H9 (cell line): ENCODE measurements around the gene APOBEC3H. TPM values are rescaled to one million over a fixed set of nuclear protein-coding genes. Genes with fewer than 3 reads are reported as not detected.
"Not testable (repeated sequence)": the region's sequence is repeated elsewhere in the genome, so short reads cannot be mapped to it uniquely, and the experiment has no call there.

ENCODE experiments used
- DNase-seq: peaks from one replicate; pipeline ENCODE4 v3.0.0-alpha.2; 2017
- H2AFZ ChIP-seq: one replicate; pipeline ENCODE4 v1.6.1; 2013; ENCODE audit warnings: mild to moderate bottlenecking, low read length, control low read depth, moderate library complexity
- H2AK5ac ChIP-seq: 2 replicates; pipeline ENCODE4 v1.6.1; 2013; ENCODE audit warnings: low read length, control low read depth, mixed read lengths; ENCODE audit not compliant: insufficient read length
- H2BK120ac ChIP-seq: one replicate; pipeline ENCODE4 v1.6.1; 2013; ENCODE audit warnings: low read depth, mild to moderate bottlenecking, low read length, control low read depth, inconsistent platforms; ENCODE audit not compliant: poor library complexity, severe bottlenecking
- H2BK12ac ChIP-seq: 2 replicates; pipeline ENCODE4 v1.6.1; 2013; ENCODE audit warnings: low read length, control low read depth, mixed read lengths, low read depth; ENCODE audit not compliant: insufficient read length
- H2BK15ac ChIP-seq: 2 replicates; pipeline ENCODE4 v1.6.1; 2013; ENCODE audit warnings: low read depth, low read length, control low read depth
- H2BK20ac ChIP-seq: one replicate; pipeline ENCODE4 v1.6.1; 2013; ENCODE audit warnings: low read depth, mild to moderate bottlenecking, low read length, control low read depth, inconsistent platforms; ENCODE audit not compliant: poor library complexity, severe bottlenecking
- H2BK5ac ChIP-seq: 2 replicates; pipeline ENCODE4 v1.6.1; 2013; ENCODE audit warnings: low read length, control low read depth, mixed read lengths; ENCODE audit not compliant: insufficient read length
- H3K14ac ChIP-seq: 2 replicates; pipeline ENCODE4 v1.6.1; 2013; ENCODE audit warnings: low read length, control low read depth; ENCODE audit not compliant: insufficient read depth
- H3K18ac ChIP-seq: 2 replicates; pipeline ENCODE4 v1.6.1; 2013; ENCODE audit warnings: low read depth, mild to moderate bottlenecking, mixed read lengths, low read length, control low read depth; ENCODE audit not compliant: insufficient read length
- H3K23ac ChIP-seq: 2 replicates; pipeline ENCODE4 v1.6.1; 2013; ENCODE audit warnings: low read length, control low read depth, mixed read lengths, low read depth; ENCODE audit not compliant: insufficient read length
- H3K23me2 ChIP-seq: 2 replicates; pipeline ENCODE4 v1.6.1; 2013; ENCODE audit warnings: low read depth, mild to moderate bottlenecking, mixed read lengths, low read length, control low read depth; ENCODE audit not compliant: insufficient read length, poor library complexity, severe bottlenecking
- H3K27ac ChIP-seq: 2 replicates; pipeline ENCODE4 v1.5.1; 2013; ENCODE audit warnings: low read length, control low read depth, mixed read lengths, low read depth; ENCODE audit not compliant: insufficient read length
- H3K27me3 ChIP-seq: 2 replicates; pipeline ENCODE4 v1.6.1; 2013; ENCODE audit warnings: low read length, control low read depth, inconsistent platforms; ENCODE audit not compliant: insufficient read depth
- H3K4ac ChIP-seq: 2 replicates; pipeline ENCODE4 v1.6.1; 2013; ENCODE audit warnings: low read depth, mild to moderate bottlenecking, control low read depth, inconsistent platforms, low read length, moderate library complexity
- H3K4me1 ChIP-seq: 2 replicates; pipeline ENCODE4 v1.6.1; 2013; ENCODE audit warnings: low read length, control low read depth, inconsistent platforms; ENCODE audit not compliant: insufficient read depth
- H3K4me2 ChIP-seq: 2 replicates; pipeline ENCODE4 v1.6.1; 2013; ENCODE audit warnings: low read length, control low read depth, mixed read lengths; ENCODE audit not compliant: insufficient read length, insufficient read depth
- H3K56ac ChIP-seq: 2 replicates; pipeline ENCODE4 v1.6.1; 2013; ENCODE audit warnings: low read depth, mild to moderate bottlenecking, mixed read lengths, low read length, control low read depth; ENCODE audit not compliant: insufficient read length
- H3K79me1 ChIP-seq: 2 replicates; pipeline ENCODE4 v1.6.1; 2013; ENCODE audit warnings: low read depth, mild to moderate bottlenecking, moderate library complexity, low read length, control low read depth, inconsistent platforms; ENCODE audit not compliant: insufficient read depth, poor library complexity, severe bottlenecking
- H3K79me2 ChIP-seq: 2 replicates; pipeline ENCODE4 v1.6.1; 2013; ENCODE audit warnings: low read length, control low read depth, inconsistent platforms; ENCODE audit not compliant: insufficient read depth
- H3K9ac ChIP-seq: 2 replicates; pipeline ENCODE4 v1.6.1; 2013; ENCODE audit warnings: low read length, control low read depth, mixed read lengths; ENCODE audit not compliant: insufficient read length; ENCODE audit errors: extremely low read depth
- H3K9me3 ChIP-seq: one replicate; pipeline ENCODE4 v1.6.1; 2013; ENCODE audit warnings: low read depth, low read length, inconsistent platforms; ENCODE audit not compliant: control insufficient read depth
- H3T11ph ChIP-seq: one replicate; pipeline ENCODE4 v1.6.1; 2013; ENCODE audit warnings: mild to moderate bottlenecking, low read length, control low read depth, inconsistent platforms
- H4K20me1 ChIP-seq: one replicate; pipeline ENCODE4 v1.6.1; 2013; ENCODE audit not compliant: control insufficient read depth, insufficient read length, insufficient read depth
- H4K5ac ChIP-seq: 2 replicates; pipeline ENCODE4 v1.6.1; 2013; ENCODE audit warnings: low read depth, mild to moderate bottlenecking, mixed read lengths, low read length, control low read depth; ENCODE audit not compliant: insufficient read length
- H4K8ac ChIP-seq: replicated peaks from 2 replicates; pipeline ENCODE4 v1.6.1; 2013; ENCODE audit warnings: low read length, control low read depth, mixed read lengths, low read depth; ENCODE audit not compliant: insufficient read length
- H4K91ac ChIP-seq: 2 replicates; pipeline ENCODE4 v1.6.1; 2013; ENCODE audit warnings: low read depth, mild to moderate bottlenecking, moderate library complexity, mixed read lengths, low read length, control low read depth; ENCODE audit not compliant: insufficient read length
- H3K27ac Mint-ChIP-seq, 3 experiments: 2 replicates in 2 of 3; 3 replicates in 1 of 3; pipeline ENCODE4 v1.8.0; 2020 to 2021; ENCODE audit warnings: mixed read lengths in 3 of 3, mild to moderate bottlenecking in 1 of 3, moderate library complexity in 1 of 3
- H3K27me3 Mint-ChIP-seq: 2 replicates; pipeline ENCODE4 v1.8.0; 2021; ENCODE audit warnings: low read depth, mild to moderate bottlenecking, moderate library complexity, mixed read lengths
- H3K36me3 Mint-ChIP-seq, 3 experiments: 2 replicates in 2 of 3; 3 replicates in 1 of 3; pipeline ENCODE4 v1.8.0; 2020 to 2021; ENCODE audit warnings: low read depth in 3 of 3, mixed read lengths in 3 of 3; ENCODE audit not compliant: insufficient read depth in 1 of 3
- H3K4me1 Mint-ChIP-seq, 2 experiments: 2 replicates each; pipeline ENCODE4 v1.8.0; 2020; ENCODE audit warnings: mixed read lengths in 2 of 2
- H3K4me3 Mint-ChIP-seq, 2 experiments: 2 replicates in 1 of 2; 3 replicates in 1 of 2; pipeline ENCODE4 v1.8.0; 2020 to 2021; ENCODE audit warnings: mild to moderate bottlenecking in 2 of 2, mixed read lengths in 2 of 2, moderate library complexity in 1 of 2
- H3K9me3 Mint-ChIP-seq, 2 experiments: 2 replicates in 1 of 2; 3 replicates in 1 of 2; pipeline ENCODE4 v1.8.0; 2020; ENCODE audit warnings: mild to moderate bottlenecking in 2 of 2, mixed read lengths in 2 of 2, moderate library complexity in 1 of 2
- WGBS: extraction: QIAGEN DNeasy Blood & Tissue Kit; methylation state at CpG from one replicate; pipeline ENCODE4 v1.1.7; 2013; ENCODE audit warnings: missing lambda C conversion rate, low lambda C conversion rate, mixed read lengths; ENCODE audit not compliant: insufficient read length; ENCODE audit errors: extremely low coverage; 5-methylcytosine and 5-hydroxymethylcytosine counted together
- total RNA-seq: library from RNA; stranded (reverse); gene quantifications from 2 replicates; pipeline ENCODE4 v1.2.1, GENCODE V29; 2021

APOBEC3H gene
- total RNA-seq, 1 experiment from 2014 or later = 0.48 TPM

DNA sequence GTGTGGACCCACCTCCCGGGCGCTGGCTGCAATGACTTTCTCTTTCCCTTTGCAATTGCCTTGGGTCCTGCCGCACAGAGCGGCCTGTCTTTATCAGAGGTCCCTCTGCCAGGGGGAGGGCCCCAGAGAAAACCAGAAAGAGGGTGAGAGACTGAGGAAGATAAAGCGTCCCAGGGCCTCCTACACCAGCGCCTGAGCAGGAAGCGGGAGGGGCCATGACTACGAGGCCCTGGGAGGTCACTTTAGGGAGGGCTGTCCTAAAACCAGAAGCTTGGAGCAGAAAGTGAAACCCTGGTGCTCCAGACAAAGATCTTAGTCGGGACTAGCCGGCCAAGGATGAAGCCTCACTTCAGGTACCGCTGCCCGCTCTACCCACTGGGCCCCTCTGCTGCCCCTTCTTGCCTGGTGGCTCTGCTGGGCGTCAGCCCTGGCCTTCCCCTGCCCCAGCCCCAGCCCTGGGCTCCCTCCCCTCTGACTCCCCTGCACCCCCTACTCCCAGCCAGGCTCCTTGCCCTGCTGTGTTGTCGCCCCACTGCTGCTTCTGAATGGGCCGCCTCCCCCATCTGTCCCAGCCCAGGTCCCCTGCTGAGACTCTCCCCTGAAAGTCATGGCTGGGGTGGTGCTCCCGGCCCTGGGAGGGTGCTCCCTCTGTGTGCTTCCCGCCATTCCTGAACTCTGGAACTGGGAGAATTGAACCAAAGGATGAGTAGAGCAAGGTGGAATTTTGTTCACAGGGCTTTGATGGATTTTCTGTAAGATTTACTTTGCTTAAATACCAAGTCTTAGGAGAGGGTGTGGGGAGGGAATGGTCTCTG is 19.8 kb upstream of the APOBEC3H start, which contains the start of gene APOBEC3G:
APOBEC3G (plus strand) TSS at position 250 of the 815 bp plus-strand sequence; CDS start at position 337, 87 bp downstream.
- Mint-ChIP-seq H3K4me1 (peaks cover 29 to 49% of the 10 kb centered on the region in 2 experiments), H3K27ac (peak within 1 kb of the TSS in 1 of 3 experiments; percentile 65; a peak in 1 of 7 replicates)
- not testable (repeated sequence) for H4K91ac ChIP-seq

GRCh38 chr22:39077912-39078311 is 19.1 kb upstream of the APOBEC3H start:
- H3K4me2 ChIP-seq, H3K18ac ChIP-seq, H3K56ac ChIP-seq, H3T11ph ChIP-seq, H3K23me2 ChIP-seq, H2BK15ac ChIP-seq, H2AK5ac ChIP-seq, H3K27me3 Mint-ChIP-seq, H3K9me3 Mint-ChIP-seq, H3K9ac ChIP-seq, H2AFZ ChIP-seq, H3K14ac ChIP-seq, H2BK120ac ChIP-seq, H2BK20ac ChIP-seq, H3K4me3 Mint-ChIP-seq, H3K36me3 Mint-ChIP-seq, H2BK12ac ChIP-seq, H3K4ac ChIP-seq, H2BK5ac ChIP-seq, H3K27me3 ChIP-seq, H3K79me2 ChIP-seq, H3K27ac ChIP-seq, H4K91ac ChIP-seq, H4K8ac ChIP-seq, H3K23ac ChIP-seq, H3K79me1 ChIP-seq, H3K9me3 ChIP-seq, H4K20me1 ChIP-seq, H4K5ac ChIP-seq, DNase-seq, H3K4me1 ChIP-seq: not testable (repeated sequence)
- peaks cover 25 to 45% of the 10 kb centered on the region in 2 experiments for H3K4me1 Mint-ChIP-seq
- H3K27ac Mint-ChIP-seq = peak overlapping the region in 1 of 3 experiments; percentile 65; a peak in 1 of 7 replicates
- WGBS = no CpG with 5 or more reads among the region's 12 CpGs

More for the DNA sequence above, 19.8 kb upstream of the APOBEC3H start, which contains the start of gene APOBEC3G:
- not testable (repeated sequence) for H3T11ph ChIP-seq, H3K79me1 ChIP-seq, H2BK20ac ChIP-seq, H3K23me2 ChIP-seq, H3K18ac ChIP-seq, H3K36me3 Mint-ChIP-seq, H3K4me2 ChIP-seq, H2BK15ac ChIP-seq, H3K4me1 ChIP-seq, H2BK5ac ChIP-seq, H2AK5ac ChIP-seq, H3K4ac ChIP-seq, H3K9me3 ChIP-seq, H4K20me1 ChIP-seq, H4K5ac ChIP-seq, H3K23ac ChIP-seq, H3K27me3 Mint-ChIP-seq, DNase-seq, H3K27ac ChIP-seq, H3K9me3 Mint-ChIP-seq, H2BK120ac ChIP-seq, H3K56ac ChIP-seq, H2BK12ac ChIP-seq, H3K79me2 ChIP-seq, H2AFZ ChIP-seq, H3K9ac ChIP-seq, H3K27me3 ChIP-seq, H4K8ac ChIP-seq
- H3K4me3 Mint-ChIP-seq = peak within 1 kb of the TSS in 1 of 2 experiments; percentile 35; a peak in 2 of 5 replicates
- 0 out of 2 replicates have a peak within 1 kb of the TSS, but pooled peaks have one; percentile 80 for H3K14ac ChIP-seq
- no CpG with 5 or more reads among the region's 17 CpGs for WGBS
